CD4-positive, CD25-positive, alpha-beta regulatory T cell (primary cell): ENCODE measurements around the gene SLC35D1. TPM values are rescaled to one million over a fixed set of nuclear protein-coding genes. Genes with fewer than 3 reads are reported as not detected.
"Not testable (repeated sequence)": the region's sequence is repeated elsewhere in the genome, so short reads cannot be mapped to it uniquely, and the experiment has no call there.

ENCODE experiments used
- ATAC-seq, 2 donors: fragments of 150-1000 bp; cut with Tn5 transposase; one replicate each; pipeline ENCODE4 v1.10.0; 2021; ENCODE audit warnings: low read depth in 2 of 2, moderate number of reproducible peaks in 2 of 2, moderate library complexity in 1 of 2
- DNase-seq, 3 donors: peaks; one replicate each; pipeline versions ENCODE4 v3.0.0 to v3.0.0-alpha.2; 2012 to 2022; ENCODE audit warnings: mixed read lengths in 1 of 3
- H3K27ac ChIP-seq: one replicate; pipeline ENCODE4 v1.7.0; 2013; ENCODE audit warnings: mild to moderate bottlenecking, low read length; ENCODE audit not compliant: insufficient read depth, poor library complexity, severe bottlenecking
- H3K27me3 ChIP-seq: one replicate; pipeline ENCODE4 v1.7.0; 2013; ENCODE audit warnings: low read length; ENCODE audit not compliant: control insufficient read depth, insufficient read depth
- H3K36me3 ChIP-seq: one replicate; pipeline ENCODE4 v1.7.0; 2013; ENCODE audit warnings: mild to moderate bottlenecking, low read length, moderate library complexity; ENCODE audit not compliant: control insufficient read depth, insufficient read depth
- H3K4me1 ChIP-seq: 2 replicates; pipeline ENCODE4 v1.7.0; 2013; ENCODE audit warnings: mild to moderate bottlenecking, low read length; ENCODE audit not compliant: insufficient read depth, control insufficient read depth, poor library complexity, severe bottlenecking
- H3K4me3 ChIP-seq: one replicate; pipeline ENCODE4 v1.7.0; 2013; ENCODE audit warnings: low read depth, mild to moderate bottlenecking, low read length, moderate library complexity
- H3K9me3 ChIP-seq, 2 experiments: 1 replicate in 1 of 2; 2 replicates in 1 of 2; pipeline ENCODE4 v1.7.0; 2013; ENCODE audit warnings: low read length in 2 of 2, mild to moderate bottlenecking in 1 of 2, moderate library complexity in 1 of 2; ENCODE audit not compliant: control insufficient read depth in 2 of 2
- H3K27ac Mint-ChIP-seq, 3 donors: one replicate each; pipeline ENCODE4 v1.8.0; 2020 to 2022; ENCODE audit warnings: mild to moderate bottlenecking in 3 of 3, mixed read lengths in 3 of 3, moderate library complexity in 2 of 3
- H3K27me3 Mint-ChIP-seq: one replicate; pipeline ENCODE4 v1.8.0; 2022; ENCODE audit warnings: mild to moderate bottlenecking, mixed read lengths
- H3K36me3 Mint-ChIP-seq: one replicate; pipeline ENCODE4 v1.8.0; 2020; ENCODE audit warnings: mixed read lengths
- H3K4me1 Mint-ChIP-seq, 4 donors: one replicate each; pipeline ENCODE4 v1.8.0; 2020 to 2022; ENCODE audit warnings: mixed read lengths in 4 of 4, mild to moderate bottlenecking in 1 of 4
- H3K4me3 Mint-ChIP-seq, 4 donors: one replicate each; pipeline ENCODE4 v1.8.0; 2020 to 2022; ENCODE audit warnings: mild to moderate bottlenecking in 4 of 4, mixed read lengths in 4 of 4, moderate library complexity in 3 of 4
- H3K9me3 Mint-ChIP-seq, 7 donors: one replicate each; pipeline ENCODE4 v1.8.0; 2020 to 2022; ENCODE audit warnings: mixed read lengths in 7 of 7, mild to moderate bottlenecking in 3 of 7, moderate library complexity in 2 of 7
- polyA plus RNA-seq, 4 donors: library from polyadenylated mRNA; unstranded; fragments of 300-500 nt; fragmentation: Illumina TruSeq; gene quantifications; one replicate each; pipeline ENCODE4 v1.2.3, GENCODE V29; 2021
- total RNA-seq: library from RNA; stranded (reverse); gene quantifications from one replicate; pipeline ENCODE4 v1.2.3, GENCODE V29; 2022

Gene SLC35D1
- total and polyA plus RNA-seq, 5 donors from 2014 or later, result 5.3 to 16.7 (median 8.4) TPM

- Histone ChIP-seq H3K4me3 (no peak overlapping the region), H3K9me3 (no peaks in the 10 kb centered on the region), H3K36me3 (peaks cover 65% of the 10 kb centered on the region), H3K27me3 (no peaks in the 10 kb centered on the region), H3K4me1 (peaks cover 20% of the 10 kb centered on the region), H3K27ac (no peak overlapping the region)
- H3K4me1 Mint-ChIP-seq, result peaks cover 21 to 41% (median 33%) of the 10 kb centered on the region in 4 donors
- H3K9me3 Mint-ChIP-seq, result no peaks in the 10 kb centered on the region
- H3K4me3 Mint-ChIP-seq, result no peak overlapping the region
- DNase-seq, result no peak
- peak overlapping the region in 2 of 3 donors; percentile 71 to 90 for H3K27ac Mint-ChIP-seq
- ATAC-seq, result no peak
- no peaks in the 10 kb centered on the region for H3K27me3 Mint-ChIP-seq
- peaks cover 35% of the 10 kb centered on the region for H3K36me3 Mint-ChIP-seq
Observed at GRCh38 chr1:66984491-66984890, 69.5 kb downstream of the SLC35D1 start.

- peak overlapping the region; percentile 43 to 72 (median 55) for H3K27ac Mint-ChIP-seq
- ATAC-seq, result no peak
- H3K27ac ChIP-seq, result peak overlapping the region; percentile 78
- H3K36me3 ChIP-seq, result peaks cover 64% of the 10 kb centered on the region
- H3K27me3 Mint-ChIP-seq, result no peaks in the 10 kb centered on the region
- peaks cover 32% of the 10 kb centered on the region for H3K36me3 Mint-ChIP-seq
- H3K4me1 Mint-ChIP-seq, result peaks cover 25 to 37% (median 33%) of the 10 kb centered on the region in 4 donors
- no peaks in the 10 kb centered on the region for H3K27me3 ChIP-seq
- no peaks in the 10 kb centered on the region for H3K9me3 Mint-ChIP-seq
- no peaks in the 10 kb centered on the region for H3K9me3 ChIP-seq
- H3K4me1 ChIP-seq, result peaks cover 20% of the 10 kb centered on the region
- H3K4me3 ChIP-seq, result no peak overlapping the region
- H3K4me3 Mint-ChIP-seq, result peak overlapping the region in 2 of 4 donors; percentile 32 to 47
- peak in 1 of 3 donors; percentile 8 for DNase-seq
Observed at GRCh38 chr1:66982561-66983260, 71.2 kb downstream of the SLC35D1 start.

GRCh38 chr1:66981679-66982078 lies 72.3 kb downstream of the SLC35D1 start:
- Mint-ChIP-seq H3K4me1 (peaks cover 26 to 35% (median 33%) of the 10 kb centered on the region in 4 donors), H3K27ac (peak overlapping the region; percentile 53 to 90 (median 72)), H3K36me3 (peaks cover 33% of the 10 kb centered on the region), H3K27me3 (no peaks in the 10 kb centered on the region), H3K4me3 (peak overlapping the region; percentile 47 to 79 (median 60)), H3K9me3 (no peaks in the 10 kb centered on the region)
- peaks cover 68% of the 10 kb centered on the region for H3K36me3 ChIP-seq
- H3K27ac ChIP-seq, result peak overlapping the region; percentile 78
- peaks cover 20% of the 10 kb centered on the region for H3K4me1 ChIP-seq
- H3K4me3 ChIP-seq, result peak overlapping the region; percentile 82
- DNase-seq, result peak; percentile 34 to 83 (median 64)
- H3K27me3 ChIP-seq, result no peaks in the 10 kb centered on the region
- peak; percentile 89 to 93 for ATAC-seq
- H3K9me3 ChIP-seq, result no peaks in the 10 kb centered on the region

- peak overlapping the region; percentile 72 to 90 (median 73) for H3K27ac Mint-ChIP-seq
- peak overlapping the region; percentile 82 for H3K4me3 ChIP-seq
Observed at GRCh38 chr1:66980745-66981367, 73.1 kb downstream of the SLC35D1 start.

GRCh38 chr1:66979621-66980020 lies 74.3 kb downstream of the SLC35D1 start:
- H3K27ac ChIP-seq, ATAC-seq, H3K4me3 Mint-ChIP-seq, H3K27me3 Mint-ChIP-seq, H3K9me3 Mint-ChIP-seq, H3K27me3 ChIP-seq, H3K4me3 ChIP-seq, H3K9me3 ChIP-seq, DNase-seq: not testable (repeated sequence)
- Histone ChIP-seq H3K4me1 (peaks cover 20% of the 10 kb centered on the region), H3K36me3 (peaks cover 71% of the 10 kb centered on the region)
- H3K27ac Mint-ChIP-seq, result peak overlapping the region in 2 of 3 donors; percentile 31 to 72
- peaks cover 32% of the 10 kb centered on the region for H3K36me3 Mint-ChIP-seq
- H3K4me1 Mint-ChIP-seq, result peaks cover 26 to 41% (median 32%) of the 10 kb centered on the region in 4 donors

More at GRCh38 chr1:66980745-66981367, 73.1 kb downstream of the SLC35D1 start:
- no peaks in the 10 kb centered on the region for H3K27me3 ChIP-seq
- Mint-ChIP-seq H3K4me1 (peaks cover 26 to 40% (median 33%) of the 10 kb centered on the region in 4 donors), H3K27me3 (no peaks in the 10 kb centered on the region), H3K36me3 (peaks cover 28% of the 10 kb centered on the region), H3K9me3 (no peaks in the 10 kb centered on the region), H3K4me3 (peak overlapping the region; percentile 47 to 79 (median 75))
- no peak for DNase-seq
- H3K9me3 ChIP-seq, result no peaks in the 10 kb centered on the region
- no peak for ATAC-seq
- H3K27ac ChIP-seq, result peak overlapping the region; percentile 78
- peaks cover 66% of the 10 kb centered on the region for H3K36me3 ChIP-seq
- peaks cover 20% of the 10 kb centered on the region for H3K4me1 ChIP-seq

GRCh38 chr1:66978201-66978600 lies 75.7 kb downstream of the SLC35D1 start:
- Mint-ChIP-seq H3K36me3 (peaks cover 33% of the 10 kb centered on the region), H3K4me1 (peaks cover 26 to 37% (median 27%) of the 10 kb centered on the region in 4 donors), H3K27ac (no peak overlapping the region), H3K27me3 (no peaks in the 10 kb centered on the region), H3K4me3 (no peak overlapping the region), H3K9me3 (no peaks in the 10 kb centered on the region)
- H3K4me3 ChIP-seq, result no peak overlapping the region
- peaks cover 70% of the 10 kb centered on the region for H3K36me3 ChIP-seq
- DNase-seq (no peak), ATAC-seq (no peak)
- H3K4me1 ChIP-seq, result peaks cover 20% of the 10 kb centered on the region
- no peaks in the 10 kb centered on the region for H3K27me3 ChIP-seq
- H3K27ac ChIP-seq, result no peak overlapping the region
- H3K9me3 ChIP-seq, result no peaks in the 10 kb centered on the region

- no peak for ATAC-seq
- H3K27ac ChIP-seq, result no peak overlapping the region
- no peaks in the 10 kb centered on the region for H3K4me1 ChIP-seq
- H3K4me1 Mint-ChIP-seq, result peaks cover 26 to 39% (median 31%) of the 10 kb centered on the region in 4 donors
- no peak overlapping the region for H3K4me3 Mint-ChIP-seq
- no peaks in the 10 kb centered on the region for H3K27me3 Mint-ChIP-seq
- peak overlapping the region in 1 of 3 donors; percentile 79 for H3K27ac Mint-ChIP-seq
- H3K27me3 ChIP-seq, result no peaks in the 10 kb centered on the region
- no peaks in the 10 kb centered on the region for H3K9me3 ChIP-seq
- H3K36me3 ChIP-seq, result peaks cover 65% of the 10 kb centered on the region
- H3K36me3 Mint-ChIP-seq, result peaks cover 57% of the 10 kb centered on the region
- peaks cover 0 to 8% (median 3%) of the 10 kb centered on the region in 7 donors for H3K9me3 Mint-ChIP-seq
- no peak for DNase-seq
- H3K4me3 ChIP-seq, result no peak overlapping the region
Observed at GRCh38 chr1:66968574-66968973, 85.4 kb downstream of the SLC35D1 start.
